ENCODE data around the gene PPP1R9B.

PPP1R9B gene

DNA sequence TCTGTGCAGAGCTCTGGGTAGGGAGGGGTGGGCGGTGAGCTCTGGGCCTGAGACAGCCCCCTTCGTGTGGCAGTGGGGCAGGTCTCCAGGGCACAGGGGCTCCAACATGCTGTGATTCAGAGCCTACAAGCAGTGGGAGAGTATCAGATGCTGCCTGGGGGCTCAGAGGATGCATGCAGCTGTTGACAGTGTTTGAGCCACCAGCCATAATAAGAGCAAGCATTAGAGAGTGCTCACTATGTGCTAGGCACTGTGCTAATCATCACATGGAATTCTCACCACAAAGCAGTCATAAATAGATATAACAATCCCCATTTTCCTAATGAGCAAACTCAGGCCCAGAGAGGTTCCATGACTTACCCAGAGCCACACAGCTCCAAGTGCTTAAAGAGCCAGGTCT lies 47.2 kb downstream of the PPP1R9B start:
- no peak for DNase-seq

- no peak for DNase-seq
Measured at GRCh38 chr17:50102164-50102991, 48.1 kb downstream of the PPP1R9B start.

DNA sequence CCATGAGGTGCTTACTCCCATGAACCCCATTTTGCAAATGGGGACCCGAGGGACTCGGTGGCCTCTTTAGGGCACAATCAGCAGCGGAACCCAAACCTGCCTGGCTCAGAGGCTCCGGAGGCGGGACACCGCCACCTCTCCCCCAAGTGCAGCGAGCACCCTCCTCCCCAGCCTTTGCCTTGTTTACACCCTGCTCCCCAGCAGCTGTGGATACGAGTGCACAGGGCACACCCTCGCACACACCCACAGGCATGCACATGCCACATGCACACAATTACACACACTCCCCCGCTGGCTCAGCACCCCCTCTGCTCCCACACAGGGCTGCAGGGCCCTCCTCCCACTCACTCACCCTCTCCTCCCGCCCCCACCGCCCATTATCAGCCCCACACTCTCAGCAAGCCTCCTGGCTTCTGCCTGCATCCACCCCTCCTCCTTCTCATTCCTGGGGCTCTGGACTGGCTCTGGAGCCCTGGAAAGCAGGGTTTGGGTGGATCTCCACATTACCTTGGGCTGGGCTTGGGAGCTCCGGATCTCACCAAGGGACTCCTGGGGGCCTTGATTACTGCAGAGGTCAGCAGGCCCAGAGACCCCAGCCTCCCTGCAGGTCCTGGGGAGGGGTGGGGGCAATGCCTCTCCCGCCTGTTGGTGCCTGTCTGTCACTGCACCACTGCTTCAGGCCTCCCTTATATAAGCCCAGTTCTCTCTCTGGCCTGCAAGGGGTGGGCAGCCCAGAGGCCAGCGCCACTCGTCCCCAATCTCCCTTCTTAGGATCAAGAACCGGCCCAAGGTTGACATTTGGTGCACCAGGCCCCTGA lies 48.9 kb downstream of the PPP1R9B start:
- no peak for DNase-seq

DNA sequence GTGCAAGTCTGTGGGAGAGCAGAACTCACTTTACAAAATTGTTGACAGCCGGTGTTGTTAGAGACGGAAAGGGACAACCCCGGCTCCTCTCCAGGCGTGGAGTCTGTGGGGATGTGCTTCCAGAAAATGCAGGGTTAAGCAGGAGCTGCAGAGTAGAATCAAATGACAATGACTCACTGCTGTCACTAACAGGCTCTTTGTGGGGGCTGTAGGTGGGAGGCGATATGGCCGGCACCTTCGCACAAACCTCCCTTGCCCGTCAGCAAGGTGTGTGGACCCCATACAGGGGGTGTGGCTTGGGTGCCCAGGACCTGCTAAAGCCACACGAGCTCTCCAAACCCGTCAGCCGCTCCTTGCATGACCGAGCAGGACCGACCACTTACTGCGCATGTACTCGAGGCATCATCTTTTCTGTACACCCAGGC lies 49.5 kb downstream of the PPP1R9B start:
- no peak for DNase-seq

GRCh38 chr17:50100480-50100883 lies 50.0 kb downstream of the PPP1R9B start:
- no peak for DNase-seq

DNA sequence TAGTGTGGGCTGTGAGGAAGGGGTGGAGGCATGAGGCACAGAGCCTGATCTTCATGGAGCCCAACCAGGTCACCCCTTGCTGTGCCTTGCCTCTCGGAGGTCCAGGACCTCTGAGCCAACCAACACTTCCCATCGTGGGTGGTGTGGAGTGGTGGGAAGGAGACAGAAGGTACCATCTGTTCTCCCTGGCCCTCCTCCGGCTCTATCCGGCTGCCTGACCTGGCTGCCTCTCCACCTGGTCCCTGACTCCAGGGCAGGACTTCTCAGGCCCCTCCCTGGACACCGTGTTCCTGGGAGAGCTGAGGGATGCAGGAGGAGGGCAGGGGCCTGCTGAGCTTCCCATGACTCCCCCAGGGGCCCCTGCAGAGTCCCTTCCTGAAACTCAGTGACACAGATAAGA lies 51.5 kb downstream of the PPP1R9B start:
- no peak for DNase-seq

- DNase-seq = no peak
Measured at GRCh38 chr17:50098583-50098982, 51.9 kb downstream of the PPP1R9B start.

DNA sequence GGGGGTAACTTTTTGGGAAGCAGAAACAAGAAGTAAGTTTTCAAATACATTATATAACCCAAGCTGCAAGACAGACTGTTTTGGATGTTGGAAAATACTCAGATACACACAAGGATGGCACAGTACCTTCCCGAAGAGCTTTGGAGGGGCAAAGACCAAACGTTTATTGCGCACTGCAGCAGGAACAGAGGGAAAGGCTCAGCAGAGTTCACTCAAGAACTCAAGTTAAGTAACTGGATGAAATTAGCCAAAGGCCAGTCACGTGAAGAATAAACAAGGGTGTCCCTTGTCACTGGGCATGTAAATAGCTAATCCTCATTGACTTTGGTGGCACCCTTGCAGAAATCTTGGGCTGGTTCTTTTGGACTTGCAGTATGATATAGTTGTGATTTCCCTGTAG lies 52.6 kb downstream of the PPP1R9B start:
- DNase-seq = no peak

- no peak for DNase-seq
Measured at GRCh38 chr17:50097455-50097854, 53.0 kb downstream of the PPP1R9B start.

DNA sequence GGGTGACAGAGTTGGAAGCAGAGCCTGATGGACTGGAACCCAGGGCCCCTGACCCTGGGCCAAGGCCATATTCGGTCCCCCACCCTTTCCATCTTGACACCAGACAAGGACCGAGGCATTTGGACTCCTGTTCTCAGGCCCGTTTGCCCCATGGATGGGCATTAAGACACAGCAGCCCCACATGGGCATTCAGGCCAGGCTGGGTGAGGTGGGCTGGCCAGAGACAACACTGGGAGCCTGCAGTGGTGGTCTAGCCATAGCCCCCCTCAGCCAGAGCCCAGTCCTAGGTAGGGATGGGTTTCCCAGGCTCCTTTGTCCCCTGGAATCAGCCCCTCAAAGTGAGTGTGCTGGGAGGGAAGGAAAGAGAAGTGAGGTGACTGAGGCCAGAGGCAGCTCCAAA lies 53.7 kb downstream of the PPP1R9B start:
- DNase-seq = no peak

GRCh38 chr17:50096092-50096491 lies 54.4 kb downstream of the PPP1R9B start:
- DNase-seq = no peak

- no peak for DNase-seq
Measured at GRCh38 chr17:50095626-50096037, 54.8 kb downstream of the PPP1R9B start.

GRCh38 chr17:50094753-50095619 lies 55.5 kb downstream of the PPP1R9B start, which contains the start of gene PDK2:
TSS of gene PDK2 (plus strand) at chr17:50095351. CDS start at chr17:50095436, 85 bp downstream.
- DNase-seq = peak; percentile 98

DNA sequence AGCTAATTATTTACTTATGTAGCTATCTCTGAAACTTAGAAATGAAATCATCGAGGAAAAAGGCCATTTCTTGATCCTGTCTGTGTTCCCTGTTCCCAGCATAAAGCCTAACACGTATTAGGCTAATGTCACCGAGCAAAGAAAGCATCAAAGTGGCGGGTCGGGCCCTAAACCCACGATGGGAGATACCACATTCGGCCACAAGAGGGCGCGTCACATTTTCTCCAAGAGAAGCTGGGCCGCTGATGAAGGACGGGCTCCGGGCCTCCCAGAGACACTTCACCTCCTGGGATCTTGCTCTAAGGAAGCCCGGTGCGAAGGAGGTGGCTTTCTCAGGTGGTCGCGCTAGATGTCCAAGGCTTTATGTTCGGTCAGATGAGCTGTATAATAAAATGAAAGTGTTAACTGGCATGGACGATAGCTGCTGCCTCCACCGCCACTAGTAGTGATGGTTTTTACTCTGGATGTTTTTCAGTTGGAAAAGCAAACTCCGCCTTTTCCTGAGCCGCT lies 56.2 kb downstream of the PPP1R9B start:
- DNase-seq = peak; percentile 85

DNA sequence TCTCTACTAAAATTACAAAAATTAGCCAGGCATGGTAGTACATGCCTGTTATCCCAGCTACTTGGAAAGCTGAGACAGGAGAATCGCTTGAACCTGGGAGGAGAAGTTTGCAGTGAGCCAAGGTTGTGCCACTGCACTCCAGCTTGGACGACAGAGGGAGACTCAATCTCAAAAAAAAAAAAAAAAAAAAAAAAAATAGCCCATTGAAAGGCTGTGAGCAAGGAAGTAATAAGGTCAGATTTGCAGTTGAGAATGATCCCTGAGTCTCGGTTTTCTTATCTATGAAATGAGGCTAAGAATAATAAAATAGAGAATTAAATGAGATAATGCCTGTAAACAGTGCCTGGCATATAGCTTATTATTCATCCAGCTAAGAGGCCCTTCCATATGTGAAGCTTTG lies 56.7 kb downstream of the PPP1R9B start:
- DNase-seq = no peak

- no peak for DNase-seq
Measured at GRCh38 chr17:50093246-50093645, 57.2 kb downstream of the PPP1R9B start.

GRCh38 chr17:50091918-50092285 lies 58.6 kb downstream of the PPP1R9B start:
- no peak for DNase-seq

- DNase-seq = no peak
Measured at GRCh38 chr17:50090971-50091917, 59.2 kb downstream of the PPP1R9B start.

DNA sequence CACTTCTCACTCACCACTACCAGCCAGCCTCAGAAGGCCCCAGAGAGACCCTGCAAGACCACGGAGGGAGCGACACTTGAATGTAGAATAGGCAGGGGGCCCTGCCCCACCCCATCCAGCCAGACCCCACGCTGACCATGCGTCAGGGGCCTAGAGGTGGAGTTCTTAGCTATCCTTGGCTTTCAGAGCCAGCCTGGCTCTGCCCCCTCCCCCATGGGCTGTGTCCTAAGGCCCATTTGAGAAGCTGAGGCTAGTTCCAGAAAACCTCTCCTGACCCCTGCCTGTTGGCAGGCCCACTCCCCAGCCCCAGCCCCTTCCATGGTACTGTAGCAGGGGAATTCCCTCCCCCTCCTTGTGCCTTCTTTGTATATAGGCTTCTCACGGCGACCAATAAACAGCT lies 60.4 kb downstream of the PPP1R9B start:
- DNase-seq = no peak

GRCh38 chr17:50088952-50089825 lies 61.3 kb downstream of the PPP1R9B start:
- no peak for DNase-seq
